ENCODE measurements around the gene ZNF460.
A peak's percentile ranks its signal among the peaks of the same experiment; 100 is the strongest.

ZNF460 gene

DNA sequence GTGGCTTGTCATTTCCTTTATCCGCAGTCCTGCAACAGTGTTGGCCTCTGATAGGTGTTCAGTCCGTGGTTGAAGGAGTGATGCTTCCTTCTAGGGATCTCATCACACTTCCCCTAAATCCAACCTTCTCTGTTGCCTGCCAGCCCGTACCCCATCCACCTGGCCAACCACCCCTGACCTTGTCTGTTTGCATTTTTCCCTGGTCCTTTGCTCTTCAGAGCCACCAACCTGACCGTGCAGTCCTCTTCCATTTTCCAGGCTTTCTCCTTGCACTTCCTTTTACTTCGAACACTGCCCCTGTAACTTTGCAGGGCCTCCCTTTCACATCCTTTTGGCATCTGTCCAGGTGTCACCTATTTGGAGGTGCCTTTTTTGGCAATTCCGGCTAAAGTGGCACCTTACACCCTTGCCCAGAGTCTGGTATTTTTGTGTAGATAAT is 696 bp downstream of the ZNF460 start:
- no peak for DNase-seq (ENCODE audit: low spot score)

DNA sequence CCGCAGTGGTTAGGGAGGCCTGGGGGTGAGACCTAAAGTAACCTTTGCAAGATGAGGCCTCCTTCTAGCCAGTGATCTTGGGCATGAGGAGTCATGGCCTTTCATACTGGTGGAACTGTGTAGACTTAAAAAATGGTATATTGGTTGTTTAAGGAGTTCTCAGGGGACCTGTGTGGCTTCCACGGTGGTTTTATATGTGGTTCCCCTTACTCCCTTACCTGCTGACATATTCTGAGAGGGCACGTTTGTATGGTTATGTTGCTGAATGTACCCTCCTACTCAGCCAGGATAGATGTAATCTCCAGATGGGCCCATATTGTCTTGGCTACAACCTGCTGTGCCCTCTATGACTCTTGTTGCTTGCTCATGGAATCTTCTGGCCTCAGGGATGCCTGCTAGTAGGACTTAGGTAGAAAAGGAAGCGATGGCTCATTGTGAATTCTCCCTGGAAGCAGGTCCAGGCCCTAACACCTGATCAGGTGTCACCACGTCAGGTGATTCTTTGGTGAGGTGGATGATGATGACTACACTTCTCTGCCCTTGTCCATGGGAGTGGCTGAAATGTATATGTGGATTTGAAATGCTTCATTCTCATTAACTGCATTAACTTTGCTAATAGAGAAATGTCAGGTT is 1.8 kb downstream of the ZNF460 start:
- DNase-seq (ENCODE audit: low spot score), result no peak

GRCh38 chr19:57288373-57288772 is 8.1 kb downstream of the ZNF460 start:
- DNase-seq (ENCODE audit: low spot score), result no peak

- DNase-seq (ENCODE audit: low spot score), result no peak
These were observed 10.7 kb downstream of the ZNF460 start for GRCh38 chr19:57290970-57291369.

- DNase-seq (ENCODE audit: low spot score), result no peak
These were observed 12.3 kb downstream of the ZNF460 start for GRCh38 chr19:57292547-57292946.

DNA sequence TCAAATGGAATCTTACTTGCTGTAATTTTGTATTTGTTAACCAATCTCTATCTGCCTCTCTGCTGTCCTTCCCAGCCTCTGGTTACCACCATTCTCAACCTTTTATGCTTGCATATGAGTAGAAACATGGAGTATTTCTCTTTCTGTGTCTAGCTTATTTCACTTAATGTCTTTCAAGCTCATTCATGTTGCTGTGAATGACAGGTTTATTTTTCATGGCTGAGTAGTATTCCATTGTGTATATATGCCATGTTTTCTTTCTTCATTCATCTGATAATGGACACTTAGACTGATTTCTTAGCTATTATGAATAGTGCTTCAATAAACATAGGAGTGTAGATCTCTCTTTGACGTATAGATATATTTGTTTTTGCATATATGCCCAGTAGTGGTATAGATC is 13.4 kb downstream of the ZNF460 start:
- DNase-seq (ENCODE audit: low spot score), result no peak

DNA sequence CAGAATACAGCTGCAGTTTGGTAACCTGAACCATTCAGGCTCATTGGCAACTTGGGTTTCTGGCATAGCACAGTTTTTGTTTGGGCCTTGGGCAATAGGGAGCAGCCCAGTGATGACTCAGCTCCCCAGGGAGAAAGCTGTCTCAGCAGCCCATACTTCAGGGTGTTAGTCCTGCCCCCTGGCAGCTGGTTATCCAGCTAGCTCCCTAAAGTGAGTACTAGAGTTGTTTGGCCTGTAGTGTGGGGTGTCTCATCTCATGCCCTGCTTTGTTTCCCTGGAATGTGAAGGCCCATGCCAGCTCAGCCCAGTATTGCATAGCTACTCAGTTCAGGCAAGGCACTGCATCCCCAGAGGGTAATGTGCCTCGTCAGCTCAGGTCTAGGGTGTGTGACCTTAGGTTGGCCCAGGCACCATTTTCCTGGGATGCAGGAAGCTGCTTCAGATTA is 21.8 kb downstream of the ZNF460 start:
- peak; percentile 73 for DNase-seq (ENCODE audit: low spot score)

GRCh38 chr19:57302727-57303401 is 22.6 kb downstream of the ZNF460 start:
- no peak for DNase-seq (ENCODE audit: low spot score)

- no peak for DNase-seq (ENCODE audit: low spot score)
These were observed 24.8 kb downstream of the ZNF460 start for GRCh38 chr19:57305056-57305455.

- no peak for DNase-seq (ENCODE audit: low spot score)
These were observed 28.2 kb downstream of the ZNF460 start for GRCh38 chr19:57308514-57308913.

GRCh38 chr19:57310792-57311191 is 30.5 kb downstream of the ZNF460 start:
- no peak for DNase-seq (ENCODE audit: low spot score)

- DNase-seq (ENCODE audit: low spot score), result no peak
These were observed 33.9 kb downstream of the ZNF460 start for GRCh38 chr19:57314146-57314545.

GRCh38 chr19:57317503-57317902 is 37.2 kb downstream of the ZNF460 start:
- no peak for DNase-seq (ENCODE audit: low spot score)

DNA sequence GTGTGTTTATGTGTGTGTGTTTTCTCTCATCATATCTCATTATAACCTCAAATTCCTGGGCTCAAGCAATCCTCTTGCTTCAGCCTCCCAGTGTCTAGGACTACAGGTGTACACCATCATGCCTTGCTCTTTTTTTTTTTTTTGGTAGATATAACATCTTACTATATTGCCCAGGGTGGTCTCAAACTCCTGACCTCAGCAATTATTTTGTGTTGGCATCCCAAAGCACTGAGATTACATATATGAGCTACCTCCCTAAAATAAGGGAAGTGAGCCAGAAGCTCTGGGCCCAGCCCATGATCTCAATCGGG is 39.5 kb downstream of the ZNF460 start:
- no peak for DNase-seq (ENCODE audit: low spot score)

- peak; percentile 95 for DNase-seq (ENCODE audit: low spot score)
These were observed 40.1 kb downstream of the ZNF460 start, which contains the start of gene ZNF543 for GRCh38 chr19:57320180-57321084. Gene ZNF543 (plus strand): TSS chr19:57320472. CDS start chr19:57320854, 382 bp downstream.

GRCh38 chr19:57321116-57321515 is 40.8 kb downstream of the ZNF460 start:
- DNase-seq (ENCODE audit: low spot score), result no peak

GRCh38 chr19:57321751-57322150 is 41.5 kb downstream of the ZNF460 start:
- no peak for DNase-seq (ENCODE audit: low spot score)

GRCh38 chr19:57324992-57325391 is 44.7 kb downstream of the ZNF460 start:
- DNase-seq (ENCODE audit: low spot score), result no peak

DNA sequence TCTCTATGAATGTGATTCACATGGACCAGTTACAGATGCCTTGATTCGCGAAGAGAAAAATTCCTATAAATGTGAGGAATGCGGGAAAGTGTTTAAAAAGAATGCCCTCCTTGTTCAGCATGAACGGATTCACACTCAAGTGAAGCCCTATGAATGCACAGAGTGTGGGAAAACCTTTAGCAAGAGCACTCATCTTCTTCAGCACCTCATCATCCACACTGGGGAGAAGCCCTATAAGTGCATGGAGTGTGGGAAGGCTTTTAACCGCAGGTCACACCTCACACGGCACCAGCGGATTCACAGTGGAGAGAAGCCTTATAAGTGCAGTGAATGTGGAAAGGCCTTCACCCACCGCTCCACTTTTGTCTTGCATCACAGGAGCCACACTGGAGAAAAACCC is 47.7 kb downstream of the ZNF460 start:
- DNase-seq (ENCODE audit: low spot score), result no peak

GRCh38 chr19:57334191-57334590 is 53.9 kb downstream of the ZNF460 start:
- DNase-seq (ENCODE audit: low spot score), result no peak

DNA sequence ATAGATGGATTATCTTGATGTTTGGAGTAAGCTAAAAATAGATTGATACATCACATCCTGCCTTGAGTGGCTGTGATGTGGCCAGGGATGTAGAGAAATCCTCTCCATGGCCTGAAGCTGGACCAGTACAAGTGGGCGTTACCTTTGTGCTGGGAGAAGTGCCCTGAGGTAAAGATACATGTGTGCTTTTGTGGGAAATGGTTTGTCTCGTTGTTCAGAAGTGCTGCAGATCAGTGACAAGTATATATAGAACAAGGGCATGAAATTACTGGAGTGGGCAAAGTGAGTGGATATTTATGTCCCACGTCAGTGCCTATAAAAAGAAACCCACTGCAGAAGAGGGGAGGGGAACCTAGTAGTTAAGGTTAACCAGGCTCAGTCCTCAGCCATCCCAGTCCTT is 58.6 kb downstream of the ZNF460 start:
- DNase-seq (ENCODE audit: low spot score), result no peak

- no peak for DNase-seq (ENCODE audit: low spot score)
These were observed 62.3 kb downstream of the ZNF460 start for GRCh38 chr19:57342582-57342981.

Measured in COLO829 (cell line).